GM10248 (cell line): ENCODE results near the gene MED13.

Experiments
- CTCF ChIA-PET: fragments of 300-600 bp; sonication (Branson Sonifier 250); formaldehyde crosslinking; extraction: SDS; loops from one replicate; lab custom pipeline; 2021; ENCODE audit warnings: antibody characterized with exemption; lab: Yijun Ruan, JAX
- POLR2A ChIA-PET: fragments of 350-650 bp; sonication (Branson Sonifier 250); formaldehyde crosslinking; extraction: SDS; loops from one replicate; lab custom pipeline; 2020; ENCODE audit warnings: antibody characterized with exemption; lab: Yijun Ruan, JAX
- DNase-seq: peaks from one replicate; pipeline ENCODE4 v3.0.0; 2012; ENCODE audit errors: extremely low spot score
- TF ChIP-seq, protein P1 (sequence below): IDR thresholded peaks from 2 replicates; pipeline ENCODE4 v1.5.1; 2012; ENCODE audit warnings: mild to moderate bottlenecking, low read depth; ENCODE audit errors: extremely low read depth, missing control alignments, control extremely low read depth

Gene MED13

DNA sequence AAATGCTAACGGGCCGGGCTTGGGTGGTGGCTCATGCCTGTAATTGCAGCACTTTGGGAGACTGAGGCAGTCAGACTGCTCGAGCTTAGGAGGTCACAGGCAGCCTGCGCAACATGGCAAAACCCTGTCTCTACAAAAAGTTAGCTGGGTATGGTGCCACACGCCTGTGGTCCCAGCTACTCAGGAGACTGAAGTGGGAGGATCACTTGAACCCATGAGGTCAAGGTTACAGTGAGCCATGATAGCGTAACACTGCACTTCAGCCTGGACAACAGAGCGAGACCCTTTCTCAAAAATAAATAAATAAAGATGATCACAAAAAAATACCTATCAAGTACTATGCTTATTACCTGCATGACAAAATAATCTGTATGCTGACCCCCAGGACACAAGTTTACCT, 91.0 kb downstream of the MED13 start:
- CTCF ChIA-PET = interaction anchor here (1.4 to 2.5 kb wide), 2 partner anchors 19 to 135 kb away, joined by 4 to 7 read pairs; no protein-coding TSS in a partner anchor
- POLR2A ChIA-PET = interaction anchor here (0.6 kb wide), 1 partner anchor 19 kb away, joined by 6 read pairs; no protein-coding TSS in a partner anchor
- no peak for DNase-seq
- TF ChIP-seq, protein P1, sequence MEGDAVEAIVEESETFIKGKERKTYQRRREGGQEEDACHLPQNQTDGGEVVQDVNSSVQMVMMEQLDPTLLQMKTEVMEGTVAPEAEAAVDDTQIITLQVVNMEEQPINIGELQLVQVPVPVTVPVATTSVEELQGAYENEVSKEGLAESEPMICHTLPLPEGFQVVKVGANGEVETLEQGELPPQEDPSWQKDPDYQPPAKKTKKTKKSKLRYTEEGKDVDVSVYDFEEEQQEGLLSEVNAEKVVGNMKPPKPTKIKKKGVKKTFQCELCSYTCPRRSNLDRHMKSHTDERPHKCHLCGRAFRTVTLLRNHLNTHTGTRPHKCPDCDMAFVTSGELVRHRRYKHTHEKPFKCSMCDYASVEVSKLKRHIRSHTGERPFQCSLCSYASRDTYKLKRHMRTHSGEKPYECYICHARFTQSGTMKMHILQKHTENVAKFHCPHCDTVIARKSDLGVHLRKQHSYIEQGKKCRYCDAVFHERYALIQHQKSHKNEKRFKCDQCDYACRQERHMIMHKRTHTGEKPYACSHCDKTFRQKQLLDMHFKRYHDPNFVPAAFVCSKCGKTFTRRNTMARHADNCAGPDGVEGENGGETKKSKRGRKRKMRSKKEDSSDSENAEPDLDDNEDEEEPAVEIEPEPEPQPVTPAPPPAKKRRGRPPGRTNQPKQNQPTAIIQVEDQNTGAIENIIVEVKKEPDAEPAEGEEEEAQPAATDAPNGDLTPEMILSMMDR = no peak

DNA sequence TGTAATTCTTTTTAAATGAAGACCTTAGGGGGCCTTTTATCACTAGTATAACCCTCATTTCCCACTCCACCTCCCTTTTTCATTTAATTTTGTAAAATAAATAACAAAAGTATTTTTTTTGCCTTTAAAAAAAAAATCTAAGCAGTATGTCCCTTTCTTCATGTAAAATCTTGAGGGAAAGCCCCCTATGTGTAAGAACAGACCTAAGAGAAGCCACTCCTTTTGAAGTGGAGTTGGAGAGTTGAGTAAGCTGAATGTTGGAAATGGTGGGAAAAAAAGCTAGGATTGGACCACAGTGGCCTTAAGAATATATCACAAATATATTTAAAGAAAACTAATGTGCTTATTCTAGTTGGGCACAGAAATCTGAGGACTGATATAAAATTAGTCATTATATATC, 92.8 kb downstream of the MED13 start:
- TF ChIP-seq, protein P1 = no peak
- POLR2A ChIA-PET = no interaction called here
- DNase-seq = no peak
- CTCF ChIA-PET = interaction anchor here (0.7 to 1.1 kb wide), 2 partner anchors 8 to 12 kb away, joined by 3 to 6 read pairs; no protein-coding TSS in a partner anchor

DNA sequence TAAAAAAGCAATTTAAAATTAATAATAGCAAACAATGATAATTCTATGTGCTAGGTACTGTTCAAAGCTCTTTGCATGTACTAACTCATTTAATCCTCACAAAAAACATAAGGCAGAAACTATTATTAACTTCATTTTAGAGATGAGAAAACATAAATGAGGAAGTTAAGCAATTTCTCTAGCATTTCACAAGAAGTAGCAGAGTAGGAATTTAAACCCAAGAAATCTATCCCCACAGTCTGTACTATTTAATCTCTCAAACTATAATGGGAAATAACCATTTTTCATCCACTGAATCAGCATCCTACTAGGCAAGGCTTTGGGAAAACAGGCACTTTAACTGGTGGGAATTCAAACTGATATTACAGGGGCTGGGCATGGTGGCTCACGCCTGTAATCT, 95.0 kb downstream of the MED13 start:
- TF ChIP-seq, protein P1 = no peak
- no peak for DNase-seq
- POLR2A ChIA-PET = no interaction called here
- CTCF ChIA-PET = no interaction called here

DNA sequence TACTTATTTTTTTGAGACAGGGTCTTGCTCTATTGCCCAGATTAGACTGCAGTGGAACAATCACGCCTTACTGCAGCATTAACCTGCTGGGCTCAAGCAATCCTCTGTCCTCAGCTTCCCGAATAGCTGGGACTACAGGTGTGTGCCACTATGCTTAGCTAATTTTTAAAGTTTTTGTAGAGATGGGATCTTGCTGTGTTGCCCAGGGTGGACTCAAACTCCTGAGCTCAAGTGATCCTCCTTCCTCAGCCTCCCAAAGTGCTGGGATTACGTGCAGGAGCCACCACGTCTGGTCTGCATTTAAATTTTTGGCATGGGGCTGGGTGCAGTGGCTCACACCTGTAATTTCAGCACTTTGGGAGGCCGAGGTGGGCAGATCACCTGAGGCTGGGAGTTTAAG, 96.3 kb downstream of the MED13 start:
- ChIA-PET POLR2A (no interaction called here), CTCF (no interaction called here)

DNA sequence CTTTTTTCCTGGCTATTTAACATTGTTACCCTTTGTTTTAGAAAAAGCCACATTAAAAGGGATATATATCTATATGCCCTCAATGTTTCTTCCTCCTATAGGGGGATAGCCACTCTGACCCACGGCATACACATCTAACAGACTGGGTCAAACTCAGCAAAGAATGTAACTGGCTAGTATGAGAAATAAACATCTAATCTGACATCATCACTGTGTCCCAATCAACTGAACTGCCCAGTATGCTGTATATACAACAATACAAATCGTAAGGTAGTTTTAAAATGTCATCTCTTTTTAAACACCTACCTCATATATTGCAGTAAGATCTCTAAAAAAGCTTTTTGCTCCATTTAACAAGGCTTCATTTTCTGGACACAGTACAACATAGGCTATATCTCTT, 97.3 kb downstream of the MED13 start:
- DNase-seq = no peak

More for the DNA sequence above, 96.3 kb downstream of the MED13 start:
- DNase-seq = no peak
- TF ChIP-seq, protein P1 = no peak

DNA sequence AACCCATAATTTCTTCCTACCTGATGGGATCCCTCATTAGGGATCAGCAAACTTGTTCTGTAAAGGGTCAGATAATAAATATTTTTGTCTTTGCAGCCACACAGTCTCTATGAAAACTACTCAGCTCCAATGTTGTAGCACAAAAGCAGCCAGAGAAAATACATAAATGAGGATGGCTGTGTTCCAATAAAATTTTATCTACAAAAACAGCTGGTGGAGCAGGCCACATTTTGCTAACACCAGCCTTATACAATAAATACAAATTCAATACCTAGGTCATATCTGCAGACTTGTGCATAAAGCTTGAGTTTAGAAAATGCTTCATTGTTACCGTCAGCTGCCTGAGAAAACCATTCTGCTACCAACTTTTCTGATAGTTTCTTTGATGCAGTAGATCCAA, 98.9 kb downstream of the MED13 start:
- DNase-seq = no peak
- TF ChIP-seq, protein P1 = no peak
- POLR2A ChIA-PET = no interaction called here
- CTCF ChIA-PET = interaction anchor here (1.0 to 3.9 kb wide), 3 partner anchors 11 to 144 kb away, joined by 3 to 14 read pairs (median 3); no protein-coding TSS in a partner anchor

More for the DNA sequence above, 97.3 kb downstream of the MED13 start:
- TF ChIP-seq, protein P1 = no peak
- ChIA-PET POLR2A (no interaction called here), CTCF (no interaction called here)
